Measurements from ENCODE around the gene PSMA8.
"Not testable (repeated sequence)": the region's sequence is repeated elsewhere in the genome, so short reads cannot be mapped to it uniquely, and the experiment has no call there.

Gene PSMA8

DNA sequence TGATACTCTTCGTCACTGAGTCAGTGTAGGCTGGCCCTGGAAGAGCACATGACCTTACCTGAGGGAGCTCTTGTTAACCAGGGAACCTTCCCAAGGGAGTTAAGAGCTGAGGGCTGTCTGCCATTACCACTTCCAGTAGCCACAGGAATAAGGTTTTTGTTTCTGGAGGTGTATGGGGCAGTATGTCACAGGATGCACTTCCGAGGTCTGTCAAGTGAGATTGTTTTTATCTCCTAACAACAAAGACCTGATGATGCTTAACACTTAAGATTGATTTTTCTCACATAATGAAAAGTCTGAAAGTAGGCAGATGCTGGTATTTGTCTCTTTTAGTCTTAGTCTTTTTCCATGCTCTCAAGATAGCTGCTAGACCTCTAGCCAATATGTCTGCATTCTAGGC is 41.8 kb downstream of the PSMA8 start:
- DNase-seq (ENCODE audit: low read depth in 2 of 2), result no peak

DNA sequence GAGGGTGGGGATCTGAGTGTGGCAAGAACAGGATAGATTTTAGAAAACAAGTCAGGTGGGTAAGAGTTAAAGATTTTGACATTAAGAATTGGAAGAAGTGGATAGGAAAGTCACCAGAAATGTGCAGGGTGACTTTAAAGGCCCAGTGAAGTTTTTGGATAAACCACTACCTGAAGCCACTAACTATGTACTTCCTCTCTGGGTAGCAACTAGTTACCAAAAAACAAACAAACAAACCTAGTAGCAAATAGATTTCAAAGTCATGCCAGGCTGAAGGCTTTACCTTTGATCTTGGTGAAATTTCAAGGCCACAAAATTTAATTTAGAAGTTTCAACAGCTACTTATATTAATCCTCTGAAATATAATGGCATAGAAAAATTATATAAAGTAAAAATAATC is 42.5 kb downstream of the PSMA8 start:
- no peak for DNase-seq (ENCODE audit: low read depth in 2 of 2)

DNA sequence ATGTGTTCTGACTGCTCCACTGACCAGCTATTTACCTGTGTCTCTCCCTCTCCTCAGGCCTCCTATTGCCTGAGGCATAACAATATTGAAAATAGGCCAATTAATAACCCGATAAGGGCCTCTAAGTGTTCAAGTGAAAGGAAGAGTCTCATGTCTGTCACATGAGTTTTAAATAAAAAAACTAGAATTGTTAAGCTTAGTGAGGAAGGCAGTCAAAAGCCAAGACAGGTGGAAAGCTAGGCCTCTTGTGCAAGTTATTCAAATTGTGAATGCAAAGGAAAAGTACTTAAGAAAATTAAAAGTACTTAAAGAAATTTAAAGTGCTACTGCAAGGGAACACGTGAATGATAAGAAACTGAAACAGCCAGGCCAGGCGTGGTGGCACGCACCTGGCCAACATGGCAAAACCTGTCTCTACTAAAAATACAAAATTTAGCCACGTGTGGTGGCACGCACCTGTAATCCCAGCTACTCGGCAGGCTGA is 47.7 kb downstream of the PSMA8 start:
- no peak for DNase-seq (ENCODE audit: low read depth in 2 of 2)

DNA sequence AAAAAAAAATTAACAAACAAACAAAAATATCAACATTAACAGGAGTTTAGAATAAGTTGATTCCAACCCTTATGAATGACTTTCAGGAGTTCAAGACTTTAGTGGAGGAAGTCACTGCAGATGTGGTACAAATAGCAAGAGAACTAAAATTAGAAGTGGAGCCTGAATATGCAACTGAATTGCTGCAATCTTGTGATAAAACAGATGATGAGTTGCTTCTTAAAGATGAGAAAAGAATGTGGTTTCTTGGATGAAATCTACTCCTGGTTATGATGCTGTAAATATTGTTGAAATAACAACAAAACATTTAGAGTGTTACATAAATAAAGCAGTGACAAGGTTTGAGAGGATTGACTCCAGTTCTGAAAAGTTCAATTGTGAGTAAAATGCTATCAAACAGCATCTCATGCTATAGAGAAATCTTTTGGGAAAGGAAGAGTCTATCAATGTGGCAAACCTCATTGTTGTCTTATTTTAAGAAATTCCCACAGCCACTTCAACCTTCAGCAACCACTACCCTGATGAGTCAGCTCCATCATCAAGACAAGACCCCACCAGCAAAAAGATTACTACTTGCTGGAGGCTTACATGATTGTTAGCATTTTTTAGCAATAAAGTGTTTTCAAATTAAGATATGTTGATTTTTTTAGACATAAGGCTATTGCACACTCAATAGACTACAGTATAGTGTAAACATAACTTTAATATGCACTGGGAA is 49.9 kb downstream of the PSMA8 start:
- no peak for DNase-seq (ENCODE audit: low read depth in 2 of 2)

DNA sequence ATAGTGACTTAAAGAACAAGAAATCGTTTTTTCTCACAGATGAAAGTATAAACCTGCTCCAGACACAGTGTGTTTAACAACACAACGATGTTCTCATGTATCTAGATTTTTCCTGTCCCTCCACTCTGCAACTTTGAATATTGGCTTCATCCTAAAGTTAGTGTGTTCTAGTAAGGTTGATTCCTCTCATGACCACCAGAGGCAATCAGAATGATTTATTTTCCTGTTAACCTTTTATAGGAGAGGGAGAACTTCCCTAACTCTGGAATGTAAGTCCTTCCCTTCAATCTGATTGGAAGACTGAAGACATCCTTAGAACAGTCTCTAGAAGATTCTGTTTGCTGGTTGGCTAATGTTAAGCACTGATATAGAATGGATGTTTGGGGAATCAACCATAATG is 51.6 kb downstream of the PSMA8 start:
- DNase-seq (ENCODE audit: low read depth in 2 of 2), result no peak

DNA sequence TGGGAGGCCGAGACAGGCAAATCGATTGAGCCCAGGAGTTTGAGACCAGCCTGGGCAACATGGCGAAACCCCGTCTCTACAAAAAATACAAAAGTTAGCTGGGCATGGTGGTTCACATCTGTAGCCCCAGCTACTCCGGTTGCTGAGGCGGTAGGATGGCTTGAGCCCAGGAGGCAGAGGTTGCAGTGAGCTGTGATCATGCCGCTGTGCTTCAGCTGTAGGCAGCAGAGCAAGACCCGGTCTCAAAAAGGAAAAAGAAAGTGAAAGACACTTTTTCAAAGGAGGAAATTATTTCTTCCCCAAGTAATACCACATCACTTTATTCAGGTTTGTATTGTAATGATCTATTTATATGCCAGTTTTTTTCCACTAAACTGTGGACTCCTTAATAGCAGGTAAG is 56.8 kb downstream of the PSMA8 start:
- DNase-seq (ENCODE audit: low read depth in 2 of 2), result peak in 1 of 2 experiments; percentile 6

DNA sequence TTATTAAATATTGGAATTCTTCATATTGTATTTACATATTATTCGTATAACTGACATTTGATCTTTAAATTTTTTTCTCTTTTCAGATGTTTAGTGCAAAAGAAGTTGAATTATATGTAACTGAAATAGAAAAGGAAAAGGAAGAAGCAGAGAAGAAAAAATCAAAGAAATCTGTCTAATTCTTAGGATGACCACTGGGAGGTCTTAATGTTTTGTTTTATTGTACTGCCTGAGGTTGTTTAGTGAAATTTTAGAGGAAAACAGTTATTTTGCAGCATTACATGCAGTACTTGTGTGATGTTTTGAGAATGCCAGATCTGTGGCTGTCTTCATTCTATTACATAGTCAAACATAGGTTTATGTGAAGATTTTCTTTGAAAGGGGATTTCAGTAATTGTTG is 58.6 kb downstream of the PSMA8 start:
- no peak for DNase-seq (ENCODE audit: low read depth in 2 of 2)

DNA sequence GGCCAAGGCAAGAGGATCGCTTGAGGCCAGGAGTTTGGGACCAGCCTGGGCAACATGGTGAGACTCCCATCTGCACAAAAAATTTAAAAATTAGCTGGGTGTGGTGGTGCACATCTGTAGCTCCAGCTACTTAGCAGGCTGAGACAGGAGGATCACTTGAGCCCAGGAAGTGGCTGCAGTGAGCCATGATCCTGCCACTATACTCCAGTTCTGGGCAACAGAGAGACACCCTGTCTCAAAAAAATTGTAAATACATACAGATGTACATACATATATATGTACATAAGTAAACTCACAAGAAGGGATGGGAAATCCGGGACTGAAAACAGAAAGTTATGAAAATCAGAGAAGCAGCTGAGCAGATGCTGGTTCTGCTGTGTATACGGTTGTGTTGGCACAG is 62.9 kb downstream of the PSMA8 start:
- no peak for DNase-seq (ENCODE audit: low read depth in 2 of 2)

DNA sequence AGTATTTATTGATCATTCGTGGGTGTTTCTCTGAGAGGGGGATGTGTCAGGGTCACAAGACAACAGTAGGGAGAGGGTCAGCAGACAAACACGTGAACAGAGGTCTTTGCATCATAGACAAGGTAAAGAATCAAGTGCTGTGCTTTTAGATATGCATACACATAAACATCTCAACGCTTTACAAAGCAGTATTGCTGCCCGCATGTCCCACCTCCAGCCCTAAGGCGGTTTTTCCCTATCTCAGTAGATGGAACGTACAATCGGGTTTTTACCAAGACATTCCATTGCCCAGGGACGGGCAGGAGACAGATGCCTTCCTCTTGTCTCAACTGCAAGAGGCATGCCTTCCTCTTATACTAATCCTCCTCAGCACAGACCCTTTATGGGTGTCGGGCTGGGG is 68.3 kb downstream of the PSMA8 start:
- not testable (repeated sequence) for DNase-seq (ENCODE audit: low read depth in 2 of 2)

DNA sequence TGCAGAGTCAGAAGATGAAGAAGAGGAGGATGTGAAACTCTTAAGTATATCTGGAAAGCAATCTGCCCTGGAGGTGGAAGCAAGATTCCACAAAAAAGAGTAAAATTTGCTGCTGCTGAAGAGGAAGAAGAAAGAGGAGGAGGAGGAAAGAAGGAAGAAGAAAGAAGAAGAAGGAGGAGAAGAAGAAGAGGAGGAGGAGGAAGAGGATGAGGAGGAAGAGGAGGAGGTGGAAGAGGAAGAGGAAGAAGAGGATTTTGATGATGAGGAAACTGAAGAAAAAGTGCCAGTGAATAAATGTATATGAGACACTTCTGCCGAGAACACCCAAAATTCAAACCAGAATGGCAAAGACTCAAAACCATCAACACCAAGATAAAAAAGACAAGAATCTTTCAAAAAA is 71.6 kb downstream of the PSMA8 start:
- DNase-seq (ENCODE audit: low read depth in 2 of 2), result no peak

DNA sequence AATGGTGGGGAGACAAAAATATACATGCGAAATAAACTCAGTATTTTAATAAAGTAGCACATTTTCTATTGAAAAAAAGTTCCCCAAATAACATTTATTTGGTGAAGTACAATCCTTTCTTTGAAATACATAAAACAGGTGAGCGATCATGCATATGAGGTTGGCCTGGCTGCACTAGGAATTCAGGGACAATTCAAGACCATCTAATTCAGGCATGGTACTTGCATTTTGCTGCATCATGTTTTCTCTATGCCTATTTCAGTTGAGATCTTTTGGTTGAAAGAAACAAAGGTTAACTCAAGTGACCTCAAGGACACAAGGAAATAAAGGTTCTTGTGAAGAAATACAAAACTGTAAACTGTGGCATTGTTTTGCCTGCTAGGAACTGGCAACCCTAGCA is 72.8 kb downstream of the PSMA8 start:
- no peak for DNase-seq (ENCODE audit: low read depth in 2 of 2)

DNA sequence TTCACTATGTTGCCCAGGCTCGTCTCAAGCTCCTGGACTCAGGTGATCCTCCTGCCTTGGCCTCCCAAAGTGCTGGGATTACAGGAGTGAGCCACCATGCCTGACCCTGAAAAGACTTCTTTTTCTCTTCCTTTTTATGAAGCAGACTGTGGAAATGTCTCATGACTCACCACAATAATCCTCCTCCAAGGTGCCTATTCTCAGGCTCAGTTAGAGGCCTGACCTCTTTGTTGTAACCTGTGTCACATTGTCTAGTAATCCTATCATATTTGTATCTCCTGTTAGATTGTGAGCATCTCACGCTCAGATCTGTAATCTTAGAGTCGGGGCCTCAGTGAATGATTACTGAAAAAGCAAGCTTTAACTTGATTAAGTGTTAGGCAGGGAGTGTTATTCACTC is 74.3 kb downstream of the PSMA8 start:
- DNase-seq (ENCODE audit: low read depth in 2 of 2), result no peak

DNA sequence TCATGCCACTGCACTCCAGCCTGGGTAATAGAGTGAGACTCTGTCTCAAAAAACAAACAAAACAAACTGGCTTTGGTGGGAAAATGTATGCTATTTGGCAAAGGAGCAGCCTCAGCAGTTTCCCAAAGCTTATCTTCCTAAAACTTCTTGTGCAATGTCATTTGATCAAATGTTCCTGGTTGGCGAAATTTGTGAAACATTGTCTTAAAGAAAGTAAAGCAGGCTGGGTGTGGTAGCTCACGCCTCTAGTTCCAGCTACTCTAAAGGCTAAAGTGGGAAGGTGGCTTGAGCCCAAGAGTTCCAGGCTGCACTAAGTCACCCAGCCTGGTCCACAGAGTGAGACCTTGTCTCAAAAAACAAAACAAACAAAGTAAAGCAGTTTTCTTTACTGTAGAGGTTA is 75.3 kb downstream of the PSMA8 start:
- no peak for DNase-seq (ENCODE audit: low read depth in 2 of 2)

DNA sequence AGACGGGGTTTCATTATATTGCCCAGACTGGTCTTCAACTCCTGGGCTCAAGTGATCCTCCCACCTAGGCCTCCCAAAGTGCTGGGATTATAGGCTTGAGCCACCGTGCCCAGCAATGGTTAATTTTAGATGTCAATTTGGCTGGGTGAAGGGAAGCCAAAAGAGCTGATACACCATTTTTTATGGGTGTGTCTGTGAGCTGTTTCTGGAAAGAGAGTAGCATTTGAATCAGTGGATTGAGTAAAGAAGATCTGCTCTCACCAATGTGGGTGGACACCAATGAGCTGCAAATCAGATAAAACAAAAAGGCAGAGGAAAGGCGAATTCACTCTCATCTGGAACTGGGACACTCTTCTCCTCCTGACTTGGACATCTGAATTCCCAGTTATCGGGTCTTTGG is 76.5 kb downstream of the PSMA8 start:
- DNase-seq (ENCODE audit: low read depth in 2 of 2), result no peak

DNA sequence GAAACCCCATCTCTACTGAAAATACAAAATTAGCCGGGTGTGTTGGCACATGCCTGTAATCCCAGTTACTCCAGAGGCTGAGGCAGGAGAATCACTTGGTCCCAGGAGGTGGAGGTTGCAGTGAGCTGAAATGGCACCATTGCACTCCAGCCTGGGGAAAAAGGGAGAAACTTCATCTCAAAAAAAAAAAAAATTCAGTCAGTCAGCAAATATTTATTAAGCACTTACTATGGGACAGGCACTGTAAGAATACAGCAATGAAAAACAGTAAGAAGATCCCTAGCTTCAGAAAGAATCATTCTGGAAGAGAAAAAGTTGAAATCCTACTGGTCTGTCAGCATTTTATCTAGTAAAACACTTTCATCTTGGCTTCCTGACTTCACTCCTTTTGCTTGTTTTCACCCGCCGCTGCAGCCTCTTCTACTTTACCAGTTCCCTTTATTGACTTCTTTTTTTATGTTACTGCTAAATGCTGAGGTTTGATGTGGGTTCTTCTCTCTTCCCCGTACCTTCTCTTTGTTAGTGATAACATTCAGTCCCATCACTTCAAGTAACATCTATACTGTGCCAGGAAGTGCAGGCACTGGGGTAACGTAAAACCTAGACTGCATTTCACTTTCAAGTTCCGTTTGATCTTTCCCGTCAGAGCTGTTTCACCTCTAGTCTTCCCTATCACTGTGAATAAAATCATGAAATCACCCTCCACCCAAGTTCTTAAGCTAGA is 81.7 kb downstream of the PSMA8 start:
- DNase-seq (ENCODE audit: low read depth in 2 of 2), result peak in 1 of 2 experiments; percentile 6

DNA sequence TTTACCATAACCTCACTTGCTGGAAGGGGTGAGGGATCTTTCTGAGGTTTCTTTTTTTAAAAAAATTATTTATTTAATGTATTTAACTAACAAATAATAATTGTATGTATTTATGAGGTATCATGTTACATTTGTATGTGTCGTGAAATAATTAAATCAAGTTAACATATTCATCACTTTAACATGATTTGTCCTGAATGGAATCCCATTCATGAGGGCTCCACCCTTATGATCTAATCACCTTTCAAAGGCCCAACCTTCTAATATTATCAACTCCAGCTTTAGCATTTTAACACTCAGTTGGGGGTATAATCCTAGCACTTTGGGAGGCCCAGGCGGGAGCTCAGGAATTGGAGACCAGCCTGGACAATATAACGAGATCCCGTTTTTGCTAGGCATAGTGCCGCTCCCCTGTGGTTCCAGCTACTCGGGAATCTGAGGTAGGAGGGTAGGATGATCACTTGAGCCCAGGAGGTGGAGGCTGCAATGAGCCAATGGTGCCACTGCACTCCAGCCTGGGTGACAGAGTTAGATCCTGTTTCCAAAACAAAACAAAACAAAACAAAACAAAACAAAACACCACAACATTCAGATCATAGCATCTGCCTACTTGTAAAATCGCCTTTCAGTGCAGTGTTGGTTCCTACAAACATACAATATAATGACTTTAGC is 91.5 kb downstream of the PSMA8 start:
- no peak for DNase-seq (ENCODE audit: low read depth in 2 of 2)

DNA sequence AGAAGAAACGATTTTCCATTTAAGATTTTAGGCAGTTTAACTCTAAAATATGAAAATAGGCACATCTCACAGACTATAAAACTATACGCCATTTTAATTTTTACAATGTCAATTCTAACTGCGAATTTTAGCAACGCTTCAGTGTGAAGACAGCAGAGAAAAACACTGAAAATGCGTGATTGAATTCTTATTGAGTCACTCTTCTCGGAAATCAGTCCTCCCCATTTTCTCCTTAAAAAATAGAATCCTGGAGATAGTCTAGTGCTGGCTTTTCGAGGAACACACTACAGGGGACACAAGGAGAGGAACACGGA is 92.2 kb downstream of the PSMA8 start:
- DNase-seq (ENCODE audit: low read depth in 2 of 2), result no peak

DNA sequence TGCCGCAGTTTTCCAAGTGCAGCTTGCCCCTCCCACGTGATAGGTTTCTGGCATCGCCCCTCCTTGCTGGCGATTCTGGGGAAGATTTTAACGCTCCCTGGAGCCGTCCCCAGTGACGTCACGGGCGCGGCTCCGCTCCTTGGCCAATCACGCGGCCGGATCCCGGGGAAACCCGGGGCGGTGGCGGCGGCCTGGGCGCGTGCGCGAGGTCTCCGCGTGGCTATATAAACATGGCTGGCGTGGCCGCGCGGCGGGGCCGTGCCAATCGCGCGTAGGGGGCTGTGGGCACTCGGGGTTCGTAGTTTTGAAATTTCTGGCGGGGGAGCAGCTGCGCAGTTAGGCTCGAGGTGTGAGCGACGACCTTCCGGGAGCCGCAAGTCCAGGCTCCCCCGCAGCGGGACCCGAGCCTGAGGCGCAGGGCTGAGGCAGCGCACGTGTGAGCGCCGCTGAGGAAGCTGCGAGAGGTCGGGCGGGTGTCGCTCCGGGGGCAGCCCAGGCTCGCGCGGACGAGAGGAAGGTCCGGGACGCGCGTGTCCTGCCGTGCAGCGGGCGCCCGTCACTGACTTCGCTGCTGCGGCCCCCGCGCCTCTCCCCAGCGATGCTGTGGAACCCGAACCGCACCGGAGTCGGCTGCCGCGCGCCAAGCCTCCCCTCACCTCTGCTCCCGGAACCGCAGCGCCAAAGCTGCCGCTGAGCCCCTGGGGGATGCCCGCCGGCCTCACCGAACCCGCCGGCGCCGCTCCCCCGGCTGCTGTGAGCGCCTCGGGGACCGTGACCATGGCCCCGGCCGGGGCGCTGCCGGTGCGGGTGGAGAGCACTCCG is 92.8 kb downstream of the PSMA8 start, which contains the start of gene TAF4B:
TSS of gene TAF4B (plus strand) at position 217 of the 822 bp plus-strand sequence. CDS start at position 706, 489 bp downstream.
- DNase-seq (ENCODE audit: low read depth in 2 of 2), result peak; percentile 89 to 93

DNA sequence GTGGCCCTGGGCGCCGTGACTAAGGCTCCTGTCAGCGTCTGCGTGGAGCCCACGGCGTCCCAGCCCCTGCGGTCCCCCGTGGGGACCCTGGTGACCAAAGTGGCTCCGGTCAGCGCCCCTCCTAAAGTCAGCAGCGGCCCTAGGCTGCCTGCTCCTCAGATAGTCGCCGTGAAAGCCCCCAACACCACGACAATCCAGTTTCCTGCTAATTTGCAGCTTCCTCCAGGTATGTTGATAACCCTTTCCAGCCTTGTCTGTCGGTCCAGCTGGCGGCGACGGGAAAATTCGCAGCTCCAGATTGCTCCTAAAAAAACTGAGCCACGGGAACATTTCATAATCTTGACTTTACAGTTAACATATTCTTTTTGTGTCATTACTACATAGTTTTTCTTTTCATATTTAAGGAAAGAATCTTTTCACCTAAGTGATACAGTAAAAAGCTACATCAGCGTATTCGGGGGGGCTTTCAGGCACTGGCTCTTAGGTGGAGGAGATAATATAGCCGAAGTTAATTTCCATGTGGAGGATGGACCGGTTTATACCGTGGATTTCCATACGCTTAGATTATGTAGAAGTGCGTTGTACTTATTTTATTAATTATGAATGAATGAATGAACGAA is 93.5 kb downstream of the PSMA8 start:
- DNase-seq (ENCODE audit: low read depth in 2 of 2), result no peak

DNA sequence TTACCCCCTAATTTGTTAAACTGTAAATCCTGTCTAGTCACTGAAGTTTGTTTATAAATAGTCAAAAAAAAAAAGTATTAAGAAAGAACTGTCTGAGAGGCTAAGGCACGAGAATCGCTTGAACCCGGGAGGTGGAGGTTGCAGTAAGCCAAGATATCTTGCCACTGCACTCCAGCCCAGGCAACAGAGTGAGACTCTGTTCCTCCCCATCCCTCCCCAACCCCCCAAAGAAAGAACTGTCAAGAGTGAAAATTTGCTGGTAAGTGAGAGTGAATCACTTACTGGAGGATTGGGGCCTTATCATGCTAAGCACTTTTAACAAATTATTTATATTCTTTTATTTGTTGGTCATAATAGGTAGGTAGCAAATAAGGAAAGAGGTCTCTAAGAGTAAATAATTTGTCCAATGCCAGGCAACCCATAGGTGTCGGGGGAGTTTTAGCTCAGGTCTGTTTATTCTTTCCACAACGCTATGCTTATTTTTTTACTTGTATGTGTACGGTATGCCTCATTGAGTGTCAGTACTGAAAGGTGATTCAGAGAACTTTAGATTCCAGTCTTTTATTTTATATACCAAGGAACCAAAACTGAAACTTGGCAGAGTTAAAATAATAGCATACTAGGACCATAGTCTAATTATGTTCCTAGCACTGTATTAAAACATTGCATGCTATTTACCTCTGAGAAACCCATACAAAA is 95.0 kb downstream of the PSMA8 start:
- no peak for DNase-seq (ENCODE audit: low read depth in 2 of 2)

DNA sequence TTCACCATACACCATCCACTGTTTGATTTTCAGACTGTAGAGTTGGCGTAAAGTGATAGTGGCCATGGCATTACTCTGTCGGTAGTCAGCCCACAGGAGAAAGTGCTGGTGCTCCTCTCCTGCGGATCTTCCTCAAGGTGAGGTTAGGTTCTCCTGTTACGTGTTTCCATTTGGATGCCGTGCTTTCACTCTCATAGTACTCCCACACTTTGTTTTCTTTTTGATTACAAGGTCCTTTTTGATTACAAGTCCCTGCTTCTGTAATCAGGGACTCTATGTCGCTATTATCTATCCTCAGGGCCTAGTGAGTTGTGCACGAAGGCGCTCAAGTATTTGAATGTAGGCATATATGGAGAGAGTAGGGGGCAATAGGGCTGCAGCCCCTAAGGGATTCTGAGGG is 96.8 kb downstream of the PSMA8 start:
- no peak for DNase-seq (ENCODE audit: low read depth in 2 of 2)
